ENCODE data around the gene TCF4.

The TCF4 gene

GRCh38 chr18:55265984-55266383 is 322.0 kb downstream of the TCF4 start:
- no peak overlapping the region for H3K27ac ChIP-seq (ENCODE audit: extremely low read depth, low read depth, low read length)
- POLR2A ChIA-PET = no interaction called here

DNA sequence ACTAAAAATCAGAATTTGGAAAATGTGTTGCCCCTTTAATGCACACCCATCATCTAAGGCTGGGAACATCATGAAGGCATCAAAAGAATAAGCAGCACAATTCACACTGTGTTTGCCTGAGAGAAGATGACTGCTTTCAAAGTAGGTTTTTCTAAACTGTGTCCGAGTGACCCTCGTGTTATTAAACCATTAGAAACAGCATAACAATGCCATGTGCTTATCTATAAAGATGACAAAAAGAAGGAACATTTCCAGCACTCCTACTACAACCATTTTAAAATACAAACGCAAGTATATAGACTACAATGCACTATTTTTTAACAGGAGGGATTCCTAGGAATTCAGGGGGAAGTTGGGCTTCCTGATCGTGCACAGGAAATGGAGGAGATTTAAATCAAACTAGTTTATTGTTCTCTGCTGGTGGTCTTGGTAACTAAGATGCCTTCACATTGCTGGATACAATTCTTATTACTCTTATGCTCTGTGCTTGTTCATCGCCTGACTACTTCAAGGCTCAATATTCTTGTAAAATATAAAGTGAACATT is 322.8 kb downstream of the TCF4 start:
- peaks cover 3% of the 10 kb centered on the region for H3K4me1 ChIP-seq (ENCODE audit: control insufficient read depth, insufficient read depth, low read length)
- H3K9me3 ChIP-seq (ENCODE audit: control insufficient read depth, insufficient read depth, low read depth, low read length) = no peaks in the 10 kb centered on the region
- no peak overlapping the region for H3K27ac ChIP-seq (ENCODE audit: extremely low read depth, low read depth, low read length)
- POLR2A ChIA-PET = no interaction called here
- no peak overlapping the region for H3K4me3 ChIP-seq (ENCODE audit: low read depth, low read length)
- CTCF ChIA-PET = no interaction called here
- peaks cover 18 to 30% of the 10 kb centered on the region in 2 experiments for H3K36me3 ChIP-seq (ENCODE audit: control insufficient read depth in 2 of 2, insufficient read depth in 1 of 2, low read length in 2 of 2)
- TF ChIP-seq ZNF560 (tag by site-specific recombination; IDR thresholded peaks at IDR 0.05; ENCODE audit: borderline replicate concordance) (no peak), ZBTB26 (tag by site-specific recombination; optimal IDR thresholded peaks at IDR 0.05) (no peak), ZNF169 (tag by site-specific recombination; IDR thresholded peaks at IDR 0.05) (no peak), ZNF677 (tag by site-specific recombination; IDR thresholded peaks at IDR 0.05) (no peak), ZFHX2 (tag by site-specific recombination; conservative IDR thresholded peaks at IDR 0.05) (no peak), ZNF549 (tag by site-specific recombination; IDR thresholded peaks at IDR 0.05) (no peak), ATF2 (tag by site-specific recombination; IDR thresholded peaks at IDR 0.05; ENCODE audit: low read depth) (no peak), ZNF274 (IDR thresholded peaks at IDR 0.05; ENCODE audit: low read length) (no peak), ZNF274 (tag by site-specific recombination; IDR thresholded peaks at IDR 0.05; ENCODE audit: borderline replicate concordance) (no peak)
- TF ChIP-seq, protein P1, sequence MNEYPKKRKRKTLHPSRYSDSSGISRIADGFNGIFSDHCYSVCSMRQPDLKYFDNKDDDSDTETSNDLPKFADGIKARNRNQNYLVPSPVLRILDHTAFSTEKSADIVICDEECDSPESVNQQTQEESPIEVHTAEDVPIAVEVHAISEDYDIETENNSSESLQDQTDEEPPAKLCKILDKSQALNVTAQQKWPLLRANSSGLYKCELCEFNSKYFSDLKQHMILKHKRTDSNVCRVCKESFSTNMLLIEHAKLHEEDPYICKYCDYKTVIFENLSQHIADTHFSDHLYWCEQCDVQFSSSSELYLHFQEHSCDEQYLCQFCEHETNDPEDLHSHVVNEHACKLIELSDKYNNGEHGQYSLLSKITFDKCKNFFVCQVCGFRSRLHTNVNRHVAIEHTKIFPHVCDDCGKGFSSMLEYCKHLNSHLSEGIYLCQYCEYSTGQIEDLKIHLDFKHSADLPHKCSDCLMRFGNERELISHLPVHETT (tag by site-specific recombination; IDR thresholded peaks at IDR 0.05) = no peak

More at GRCh38 chr18:55265984-55266383, 322.0 kb downstream of the TCF4 start:
- Histone ChIP-seq H3K9me3 (ENCODE audit: control insufficient read depth, insufficient read depth, low read depth, low read length) (no peaks in the 10 kb centered on the region), H3K4me1 (ENCODE audit: control insufficient read depth, insufficient read depth, low read length) (peaks cover 3% of the 10 kb centered on the region), H3K36me3 (ENCODE audit: control insufficient read depth in 2 of 2, insufficient read depth in 1 of 2, low read length in 2 of 2) (peaks cover 12 to 30% of the 10 kb centered on the region in 2 experiments), H3K4me3 (ENCODE audit: low read depth, low read length) (no peak overlapping the region)
- TF ChIP-seq, protein P2, sequence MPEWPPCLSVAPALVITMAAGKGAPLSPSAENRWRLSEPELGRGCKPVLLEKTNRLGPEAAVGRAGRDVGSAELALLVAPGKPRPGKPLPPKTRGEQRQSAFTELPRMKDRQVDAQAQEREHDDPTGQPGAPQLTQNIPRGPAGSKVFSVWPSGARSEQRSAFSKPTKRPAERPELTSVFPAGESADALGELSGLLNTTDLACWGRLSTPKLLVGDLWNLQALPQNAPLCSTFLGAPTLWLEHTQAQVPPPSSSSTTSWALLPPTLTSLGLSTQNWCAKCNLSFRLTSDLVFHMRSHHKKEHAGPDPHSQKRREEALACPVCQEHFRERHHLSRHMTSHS (tag by site-specific recombination; IDR thresholded peaks at IDR 0.05) = no peak
- no peak for TF ChIP-seq ZNF354C (tag by site-specific recombination; IDR thresholded peaks at IDR 0.05; ENCODE audit: borderline replicate concordance, low read depth)
- TF ChIP-seq ZSCAN30 (tag by site-specific recombination; IDR thresholded peaks at IDR 0.05) = no peak
- no peak for TF ChIP-seq ZNF654 (tag by site-specific recombination; IDR thresholded peaks at IDR 0.05; ENCODE audit: low read depth)
- TF ChIP-seq GLIS2 (tag by site-specific recombination; IDR thresholded peaks at IDR 0.05) = no peak
- no peak for TF ChIP-seq ZNF423 (tag by site-specific recombination; IDR thresholded peaks at IDR 0.05)
- TF ChIP-seq ZFP69B (tag by site-specific recombination; IDR thresholded peaks at IDR 0.05) = no peak
- no peak for TF ChIP-seq ZNF560 (tag by site-specific recombination; IDR thresholded peaks at IDR 0.05; ENCODE audit: borderline replicate concordance)
- no peak for TF ChIP-seq BCL6B (tag by site-specific recombination; IDR thresholded peaks at IDR 0.05)
- no peak for TF ChIP-seq ATF2 (tag by site-specific recombination; IDR thresholded peaks at IDR 0.05; ENCODE audit: low read depth)
- TF ChIP-seq ZNF707 (tag by site-specific recombination; IDR thresholded peaks at IDR 0.05) = no peak
- no peak for TF ChIP-seq ZNF324 (tag by site-specific recombination; IDR thresholded peaks at IDR 0.05)
- TF ChIP-seq ZNF600 (tag by site-specific recombination; IDR thresholded peaks at IDR 0.05) = no peak
- TF ChIP-seq PRDM6 (tag by site-specific recombination; IDR thresholded peaks at IDR 0.05) = no peak
- CTCF ChIA-PET = no interaction called here
